Measurements from ENCODE around the gene EMC7.
"Not testable (repeated sequence)": the region's sequence is repeated elsewhere in the genome, so short reads cannot be mapped to it uniquely, and the experiment has no call there.

Gene EMC7

GRCh38 chr15:34101366-34102174 is at the start of gene EMC7, which contains the start of gene PGBD4:
Gene EMC7 (minus strand): TSS chr15:34101862. CDS start chr15:34101839, 23 bp downstream.
Gene PGBD4 (plus strand): TSS chr15:34102083. CDS start chr15:34102532, 449 bp downstream.
- DNase-seq: peak; percentile 78

- no peak for DNase-seq
Measured at GRCh38 chr15:34147371-34148140, 45.9 kb upstream of the EMC7 start.

- no peak for DNase-seq
Measured at GRCh38 chr15:34133511-34133910, 31.8 kb upstream of the EMC7 start.

GRCh38 chr15:34132881-34133280 is 31.2 kb upstream of the EMC7 start:
- no peak for DNase-seq

GRCh38 chr15:34128898-34129297 is 27.2 kb upstream of the EMC7 start:
- DNase-seq: no peak

- no peak for DNase-seq
Measured at GRCh38 chr15:34126522-34126921, 24.9 kb upstream of the EMC7 start.

- DNase-seq: no peak
Measured at GRCh38 chr15:34125945-34126344, 24.3 kb upstream of the EMC7 start.

GRCh38 chr15:34124651-34125050 is 23.0 kb upstream of the EMC7 start:
- no peak for DNase-seq

- DNase-seq: no peak
Measured at GRCh38 chr15:34122771-34123183, 21.1 kb upstream of the EMC7 start.

- not testable (repeated sequence) for DNase-seq
Measured at GRCh38 chr15:34121786-34122185, 20.1 kb upstream of the EMC7 start.

- not testable (repeated sequence) for DNase-seq
Measured at GRCh38 chr15:34120420-34120819, 18.8 kb upstream of the EMC7 start.

- DNase-seq: no peak
Measured at GRCh38 chr15:34119291-34119690, 17.6 kb upstream of the EMC7 start.

- no peak for DNase-seq
Measured at GRCh38 chr15:34116620-34117019, 15.0 kb upstream of the EMC7 start.

GRCh38 chr15:34114739-34115138 is 13.1 kb upstream of the EMC7 start:
- DNase-seq: no peak

GRCh38 chr15:34114215-34114614 is 12.6 kb upstream of the EMC7 start:
- no peak for DNase-seq

- no peak for DNase-seq
Measured at GRCh38 chr15:34111488-34111887, 9.8 kb upstream of the EMC7 start.

- DNase-seq: no peak
Measured at GRCh38 chr15:34109797-34110663, 8.4 kb upstream of the EMC7 start.

- DNase-seq: no peak
Measured at GRCh38 chr15:34107315-34107714, 5.7 kb upstream of the EMC7 start.

- DNase-seq: no peak
Measured at GRCh38 chr15:34106423-34106822, 4.8 kb upstream of the EMC7 start.

GRCh38 chr15:34102175-34102925 is 688 bp upstream of the EMC7 start:
- DNase-seq: no peak

GRCh38 chr15:34099914-34100313 is 1.7 kb downstream of the EMC7 start:
- DNase-seq: no peak

GRCh38 chr15:34085746-34086145 is 15.9 kb downstream of the EMC7 start:
- no peak for DNase-seq
